H7 (cell line): ENCODE results near the gene INO80B. TPM values are rescaled to one million over a fixed set of nuclear protein-coding genes. Genes with fewer than 3 reads are reported as not detected.
"Not testable (repeated sequence)": the region's sequence is repeated elsewhere in the genome, so short reads cannot be mapped to it uniquely, and the experiment has no call there.

Source experiments
- DNase-seq: peaks from one replicate; pipeline ENCODE4 v3.0.0; 2012
- H3K27me3 ChIP-seq: 2 replicates; pipeline ENCODE4 v1.6.0; 2011; ENCODE audit warnings: mild to moderate bottlenecking, low read length; ENCODE audit not compliant: control insufficient read depth, insufficient read depth
- H3K36me3 ChIP-seq: replicated peaks from 2 replicates; pipeline ENCODE4 v1.5.1; 2011; ENCODE audit warnings: low read length; ENCODE audit not compliant: control insufficient read depth, insufficient read depth
- H3K4me3 ChIP-seq: 2 replicates; pipeline ENCODE4 v1.5.1; 2011; ENCODE audit warnings: low read depth, mild to moderate bottlenecking, control low read depth, low read length, moderate library complexity; ENCODE audit not compliant: insufficient read depth
- total RNA-seq: library from RNA; depleted of rRNA; stranded (reverse); fragments of >200 nt; shearing (Covaris generic); gene quantifications from 2 replicates; pipeline ENCODE4 v1.2.3, GENCODE V29; 2014

Gene INO80B
- total RNA-seq, 1 experiment from 2014 or later: 9.6 TPM

DNA sequence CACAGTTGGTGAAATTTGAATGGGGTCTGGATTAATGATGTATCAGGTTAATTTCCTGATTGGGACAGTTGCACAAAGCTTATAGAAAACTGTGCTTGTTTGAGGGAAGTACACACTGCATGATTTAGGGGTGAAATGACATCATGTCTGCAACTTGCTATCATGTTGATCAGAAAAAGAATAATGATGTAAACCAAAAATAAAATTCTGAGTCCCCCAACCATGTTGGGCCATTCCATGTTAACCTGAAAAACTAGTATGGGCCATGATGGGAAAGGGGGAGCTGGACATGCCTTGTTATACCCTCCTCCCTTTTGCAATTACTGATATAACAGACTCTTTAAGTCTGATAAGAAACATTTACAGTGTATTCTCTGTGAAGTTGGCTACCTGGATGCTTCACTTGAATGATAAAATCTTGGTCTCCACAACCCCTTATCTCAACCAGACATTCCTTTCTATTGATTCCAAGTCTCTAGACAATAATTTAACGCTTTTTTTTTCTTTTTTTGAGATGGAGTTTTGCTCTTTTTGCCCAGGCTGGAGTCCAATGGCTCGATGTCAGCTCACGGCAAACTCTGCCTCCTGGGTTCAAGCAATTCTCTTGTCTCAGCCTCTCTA, 4.2 kb upstream of the INO80B start:
- DNase-seq: no peak
- H3K27me3 ChIP-seq: no peaks in the 10 kb centered on the region
- H3K4me3 ChIP-seq: no peak overlapping the region
- no peaks in the 10 kb centered on the region for H3K36me3 ChIP-seq

GRCh38 chr2:74457129-74457548, 2.3 kb downstream of the INO80B start:
- Histone ChIP-seq H3K27me3 (no peaks in the 10 kb centered on the region), H3K4me3 (peak overlapping the region; percentile 73), H3K36me3 (no peaks in the 10 kb centered on the region)
- DNase-seq: no peak

DNA sequence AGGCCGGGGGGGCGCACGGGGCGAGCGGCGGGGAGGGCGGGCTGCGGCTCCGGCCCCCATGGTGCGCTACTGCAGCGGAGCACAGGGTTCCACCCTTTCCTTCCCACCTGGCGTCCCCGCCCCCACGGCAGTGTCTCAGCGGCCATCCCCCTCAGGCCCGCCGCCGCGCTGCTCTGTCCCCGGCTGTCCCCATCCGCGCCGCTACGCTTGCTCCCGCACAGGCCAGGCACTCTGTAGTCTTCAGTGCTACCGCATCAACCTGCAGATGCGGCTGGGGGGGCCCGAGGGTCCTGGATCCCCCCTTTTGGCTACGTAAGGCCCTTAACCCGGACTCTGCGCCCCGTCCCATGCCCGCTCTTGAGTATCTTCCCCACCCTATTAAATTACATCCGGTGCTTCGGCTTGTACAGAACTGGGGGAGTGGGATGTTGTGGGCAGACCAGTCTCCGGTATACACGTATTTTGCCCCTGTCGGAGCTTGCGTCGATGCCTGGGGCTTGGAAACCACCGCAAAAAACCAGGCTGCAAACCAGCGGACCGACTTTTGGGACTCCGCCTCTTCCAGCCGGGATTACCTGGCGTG, 2.8 kb downstream of the INO80B start:
- Histone ChIP-seq H3K27me3 (no peaks in the 10 kb centered on the region), H3K36me3 (no peaks in the 10 kb centered on the region; the same call in none of the 2 replicates), H3K4me3 (peak overlapping the region; percentile 73)
- DNase-seq: peak; percentile 91

GRCh38 chr2:74458132-74458937, 3.4 kb downstream of the INO80B start, which contains the start of gene WBP1:
WBP1 (plus strand) TSS chr2:74458438; CDS start chr2:74458603, 165 bp downstream.
- Histone ChIP-seq H3K27me3 (no peaks in the 10 kb centered on the region), H3K36me3 (no peaks in the 10 kb centered on the region; the same call in none of the 2 replicates), H3K4me3 (peak within 1 kb of the TSS; percentile 84)
- peak; percentile 97 for DNase-seq

GRCh38 chr2:74458938-74459363, 4.1 kb downstream of the INO80B start:
- H3K27me3 ChIP-seq: no peaks in the 10 kb centered on the region
- peak; percentile 35 for DNase-seq
- H3K4me3 ChIP-seq: peak overlapping the region; percentile 84
- H3K36me3 ChIP-seq: no peaks in the 10 kb centered on the region; the same call in none of the 2 replicates

GRCh38 chr2:74459503-74460118, 4.7 kb downstream of the INO80B start:
- peak; percentile 11 for DNase-seq
- not testable (repeated sequence) for H3K36me3 ChIP-seq, H3K27me3 ChIP-seq, H3K4me3 ChIP-seq

- H3K36me3 ChIP-seq, DNase-seq: not testable (repeated sequence)
Observed at GRCh38 chr2:74460187-74460586, 5.3 kb downstream of the INO80B start.

GRCh38 chr2:74461187-74462053, 6.5 kb downstream of the INO80B start:
- Histone ChIP-seq H3K27me3 (no peaks in the 10 kb centered on the region), H3K4me3 (no peak overlapping the region), H3K36me3 (no peaks in the 10 kb centered on the region; the same call in none of the 2 replicates)
- peak; percentile 77 for DNase-seq

More at GRCh38 chr2:74460187-74460586, 5.3 kb downstream of the INO80B start:
- not testable (repeated sequence) for H3K27me3 ChIP-seq, H3K4me3 ChIP-seq

- DNase-seq: no peak
- H3K36me3 ChIP-seq: no peaks in the 10 kb centered on the region; the same call in none of the 2 replicates
- no peaks in the 10 kb centered on the region for H3K27me3 ChIP-seq
- H3K4me3 ChIP-seq: no peak overlapping the region
Observed at GRCh38 chr2:74462054-74462785, 7.3 kb downstream of the INO80B start.

DNA sequence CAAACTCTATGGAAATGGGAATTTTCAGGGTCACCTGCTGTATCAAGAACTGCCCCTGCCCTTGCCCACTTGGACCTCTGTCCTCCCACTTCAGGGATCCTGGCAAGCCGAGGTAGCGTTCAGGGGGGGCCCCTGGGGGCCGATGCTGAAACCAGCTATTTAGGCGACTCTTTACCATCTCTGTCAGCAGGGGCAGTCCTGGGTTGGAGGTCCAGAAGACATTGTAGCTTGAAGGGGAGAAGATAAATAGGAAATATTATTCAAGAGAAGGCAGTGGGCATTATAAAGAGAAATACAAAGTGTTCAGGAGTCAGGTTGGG, 7.9 kb downstream of the INO80B start:
- DNase-seq: no peak
- Histone ChIP-seq H3K27me3 (no peaks in the 10 kb centered on the region), H3K36me3 (no peaks in the 10 kb centered on the region; the same call in none of the 2 replicates), H3K4me3 (no peak overlapping the region)

DNA sequence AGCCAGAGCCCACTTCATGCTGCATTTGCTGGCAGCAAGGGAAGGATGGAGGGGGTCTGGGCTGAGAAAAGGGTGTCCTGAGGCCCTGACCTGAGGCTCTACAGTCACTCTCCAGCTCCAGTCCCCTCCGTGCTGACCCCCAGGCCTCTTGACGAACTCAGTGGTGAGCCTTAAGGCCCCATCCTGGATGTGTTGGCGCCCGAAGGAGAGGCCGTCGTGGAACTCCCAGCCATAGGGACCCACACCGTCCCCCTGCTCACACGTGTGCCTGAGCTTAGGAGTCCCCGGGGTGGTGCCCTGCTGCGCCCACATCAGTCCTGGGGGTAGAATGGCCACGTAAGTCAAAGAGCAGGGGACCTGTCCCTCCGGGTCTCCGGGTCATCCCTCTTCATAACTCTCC, 9.5 kb downstream of the INO80B start:
- DNase-seq: no peak
- no peaks in the 10 kb centered on the region for H3K27me3 ChIP-seq
- H3K36me3 ChIP-seq: no peaks in the 10 kb centered on the region; the same call in none of the 2 replicates
- peak overlapping the region; percentile 92 for H3K4me3 ChIP-seq

DNA sequence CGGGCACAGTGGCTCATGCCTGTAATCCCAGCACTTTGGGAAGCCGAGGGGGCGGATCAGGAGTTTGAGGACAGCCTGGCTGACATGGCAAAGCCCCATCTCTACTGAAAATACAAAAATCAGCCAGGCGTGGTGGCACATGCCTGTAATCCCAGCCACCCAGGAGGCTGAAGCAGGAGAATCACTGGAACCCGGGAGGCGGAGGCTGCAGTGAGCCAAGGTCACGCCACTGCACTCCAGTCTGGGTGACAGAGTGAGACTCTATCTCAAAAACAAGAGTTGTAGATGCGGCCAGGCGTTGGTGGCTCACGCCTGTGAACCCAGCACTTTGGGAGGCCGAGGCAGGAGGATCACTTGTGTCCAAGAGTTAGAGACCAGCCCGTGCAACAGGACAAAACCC, 15.9 kb downstream of the INO80B start:
- not testable (repeated sequence) for H3K4me3 ChIP-seq, DNase-seq, H3K36me3 ChIP-seq, H3K27me3 ChIP-seq

GRCh38 chr2:74471332-74472065, 16.6 kb downstream of the INO80B start:
- Histone ChIP-seq H3K27me3 (no peaks in the 10 kb centered on the region), H3K36me3 (peaks cover 8% of the 10 kb centered on the region)

More at GRCh38 chr2:74471332-74472065, 16.6 kb downstream of the INO80B start:
- H3K4me3 ChIP-seq: peak overlapping the region; percentile 87
- no peak for DNase-seq
